ENCODE data around the gene MFSD2A. TPM values are rescaled to one million over a fixed set of nuclear protein-coding genes. Genes with fewer than 3 reads are reported as not detected.

The MFSD2A gene
- total and polyA plus RNA-seq, 9 of the 15 experiments (the other 6 are each of a cell fraction or from before 2014, with no cell fraction given), result 0.06 to 0.40 (median 0.15) TPM; not detected in 4

DNA sequence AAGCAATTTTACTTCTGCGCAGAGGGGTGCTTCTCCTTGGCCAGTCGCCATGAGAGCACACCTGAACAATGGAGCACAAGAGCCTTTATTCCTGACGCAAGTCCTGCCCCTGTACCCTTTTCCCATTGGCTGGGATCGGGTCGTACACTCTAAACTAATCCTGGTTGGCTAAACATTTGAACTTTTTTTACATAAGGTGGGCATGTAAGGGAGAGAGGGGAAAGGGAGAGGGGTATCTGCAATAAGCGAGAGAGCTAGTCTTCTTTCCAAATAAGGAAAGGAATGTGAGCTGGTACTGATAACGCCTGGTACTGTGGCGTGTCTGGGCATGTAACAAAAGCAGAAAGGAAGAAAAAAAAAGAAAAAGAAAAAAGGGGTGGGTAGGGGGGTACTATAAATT lies 21.8 kb downstream of the MFSD2A start:
- BruUV-seq (replicated peaks), result no TSS peak
- intact Hi-C loops (cut with micrococcal nuclease) (no loop called here), in situ Hi-C loops (cut with MboI) (no loop called here)
- ChIA-PET CTCF (ENCODE audit: low intra/inter-chr PET ratio) (no interaction called here), POLR2A (interaction anchor here (0.6 to 1.2 kb wide), 3 partner anchors 15 to 200 kb away, joined by 3 to 4 read pairs (median 3); no protein-coding TSS in a partner anchor)
- Histone ChIP-seq H3K4me3 (no peak overlapping the region), H3K36me3 (ENCODE audit: control insufficient read depth, insufficient read depth, low read length) (no peaks in the 10 kb centered on the region), H4K20me1 (replicated peaks; ENCODE audit: control insufficient read depth, insufficient read depth, low read length) (no peaks in the 10 kb centered on the region), H2AFZ (ENCODE audit: low read depth, low read length) (no peak overlapping the region; the same call in 1 of the 2 replicates), H3K9ac (ENCODE audit: insufficient read depth in 1 of 2, low read depth in 2 of 2, low read length in 2 of 2) (no peak overlapping the region), H3K4me1 (replicated peaks in 1 of 2; ENCODE audit: control insufficient read depth in 2 of 2, insufficient read depth in 2 of 2, low read length in 2 of 2) (peaks cover 0 to 6% of the 10 kb centered on the region in 2 experiments; a peak in 4 of 5 replicates), H3K27me3 (ENCODE audit: control insufficient read depth in 2 of 2, insufficient read depth in 2 of 2, low read length in 2 of 2) (no peaks in the 10 kb centered on the region), H3K27ac (ENCODE audit: extremely low read depth, low read depth, low read length) (no peak overlapping the region), H3K9me1 (ENCODE audit: control insufficient read depth, insufficient read depth, low read length) (no peaks in the 10 kb centered on the region), H3K4me2 (ENCODE audit: insufficient read depth, low read length) (no peak overlapping the region), H3K79me2 (ENCODE audit: control insufficient read depth, insufficient read depth, low read length) (no peaks in the 10 kb centered on the region), H3K9me3 (replicated peaks; ENCODE audit: control insufficient read depth, insufficient read depth, low read depth, low read length) (no peaks in the 10 kb centered on the region)
- DNase-seq (ENCODE audit: extremely low read depth in 1 of 4, low spot score in 3 of 4) (peak in 1 of 4 experiments; percentile 8), ATAC-seq (no peak), FAIRE-seq (peak; percentile 6)
- 12% methylated on average over 8 of the region's 8 CpGs for WGBS (ENCODE audit: insufficient coverage, low coverage, missing lambda C conversion rate)
- TF ChIP-seq SIX5 (IDR thresholded peaks at IDR 0.05; ENCODE audit: borderline replicate concordance in 1 of 2, insufficient read depth in 1 of 2, low read depth in 1 of 2, low read length in 2 of 2) (no peak), TEAD2 (tag; IDR thresholded peaks at IDR 0.05) (0 out of 2 replicates have a peak, but pooled peaks have one; percentile 5), HIVEP1 (CRISPR knock-in tag; IDR thresholded peaks at IDR 0.05) (no peak)

DNA sequence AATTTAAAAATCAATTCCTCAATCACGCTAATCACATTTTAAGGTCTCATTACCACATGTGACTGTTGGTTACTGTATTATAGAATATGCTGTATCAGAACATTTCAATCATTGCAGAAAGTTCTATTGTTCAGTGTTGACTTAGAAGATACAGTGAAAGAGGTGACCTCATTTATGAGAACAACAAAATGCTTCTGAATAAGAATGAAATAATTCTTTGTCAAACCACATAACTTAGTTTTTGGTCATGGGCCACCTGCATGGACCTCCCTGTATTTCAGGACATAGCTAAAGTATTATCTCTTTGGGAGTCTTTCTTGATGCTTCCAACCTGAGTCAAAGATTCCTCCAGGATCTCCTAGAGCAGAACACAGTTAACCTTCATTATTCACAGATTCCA lies 22.3 kb downstream of the MFSD2A start:
- BruUV-seq (replicated peaks), result no TSS peak
- Histone ChIP-seq H3K27me3 (ENCODE audit: control insufficient read depth in 2 of 2, insufficient read depth in 2 of 2, low read length in 2 of 2) (no peaks in the 10 kb centered on the region), H3K27ac (ENCODE audit: extremely low read depth, low read depth, low read length) (no peak overlapping the region), H3K79me2 (ENCODE audit: control insufficient read depth, insufficient read depth, low read length) (no peaks in the 10 kb centered on the region), H3K4me3 (no peak overlapping the region), H3K9ac (ENCODE audit: insufficient read depth in 1 of 2, low read depth in 2 of 2, low read length in 2 of 2) (no peak overlapping the region), H3K4me2 (ENCODE audit: insufficient read depth, low read length) (no peak overlapping the region), H3K4me1 (replicated peaks in 1 of 2; ENCODE audit: control insufficient read depth in 2 of 2, insufficient read depth in 2 of 2, low read length in 2 of 2) (peaks cover 3 to 8% of the 10 kb centered on the region in 2 experiments; a peak in 4 of 5 replicates), H2AFZ (ENCODE audit: low read depth, low read length) (no peak overlapping the region), H3K9me1 (ENCODE audit: control insufficient read depth, insufficient read depth, low read length) (no peaks in the 10 kb centered on the region), H4K20me1 (replicated peaks; ENCODE audit: control insufficient read depth, insufficient read depth, low read length) (no peaks in the 10 kb centered on the region), H3K36me3 (ENCODE audit: control insufficient read depth, insufficient read depth, low read length) (no peaks in the 10 kb centered on the region), H3K9me3 (replicated peaks; ENCODE audit: control insufficient read depth, insufficient read depth, low read depth, low read length) (no peaks in the 10 kb centered on the region)
- no peak for FAIRE-seq
- whole genome bisulfite sequencing (ENCODE audit: insufficient coverage, low coverage, missing lambda C conversion rate), result 53% methylated on average over 1 of the region's 1 CpG
- ChIA-PET POLR2A (interaction anchor here (0.6 to 1.2 kb wide), 5 partner anchors 11 to 200 kb away, joined by 3 to 4 read pairs (median 3); no protein-coding TSS in a partner anchor), CTCF (ENCODE audit: low intra/inter-chr PET ratio) (no interaction called here)
- DNase-seq (ENCODE audit: extremely low read depth in 1 of 4, low spot score in 3 of 4), result no peak
- in situ Hi-C loops (cut with MboI) (no loop called here), intact Hi-C loops (cut with micrococcal nuclease) (no loop called here)
- no peak for ATAC-seq
- no peak for TF ChIP-seq SMARCB1 (IDR thresholded peaks at IDR 0.05; ENCODE audit: insufficient read length, low read depth)
- TF ChIP-seq, protein P1, sequence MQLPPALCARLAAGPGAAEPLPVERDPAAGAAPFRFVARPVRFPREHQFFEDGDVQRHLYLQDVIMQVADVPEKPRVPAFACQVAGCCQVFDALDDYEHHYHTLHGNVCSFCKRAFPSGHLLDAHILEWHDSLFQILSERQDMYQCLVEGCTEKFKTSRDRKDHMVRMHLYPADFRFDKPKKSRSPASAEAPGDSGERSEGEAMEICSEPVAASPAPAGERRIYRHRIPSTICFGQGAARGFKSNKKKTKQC (CRISPR knock-in tag; IDR thresholded peaks at IDR 0.05), result no peak
- TF ChIP-seq NR2C1 (IDR thresholded peaks at IDR 0.05), result no peak
- no peak for TF ChIP-seq NR2C1 (tag; IDR thresholded peaks at IDR 0.05)
- no peak for TF ChIP-seq HNRNPH1 (optimal IDR thresholded peaks at IDR 0.05; ENCODE audit: low read depth, low read length)
- TF ChIP-seq, protein P2, sequence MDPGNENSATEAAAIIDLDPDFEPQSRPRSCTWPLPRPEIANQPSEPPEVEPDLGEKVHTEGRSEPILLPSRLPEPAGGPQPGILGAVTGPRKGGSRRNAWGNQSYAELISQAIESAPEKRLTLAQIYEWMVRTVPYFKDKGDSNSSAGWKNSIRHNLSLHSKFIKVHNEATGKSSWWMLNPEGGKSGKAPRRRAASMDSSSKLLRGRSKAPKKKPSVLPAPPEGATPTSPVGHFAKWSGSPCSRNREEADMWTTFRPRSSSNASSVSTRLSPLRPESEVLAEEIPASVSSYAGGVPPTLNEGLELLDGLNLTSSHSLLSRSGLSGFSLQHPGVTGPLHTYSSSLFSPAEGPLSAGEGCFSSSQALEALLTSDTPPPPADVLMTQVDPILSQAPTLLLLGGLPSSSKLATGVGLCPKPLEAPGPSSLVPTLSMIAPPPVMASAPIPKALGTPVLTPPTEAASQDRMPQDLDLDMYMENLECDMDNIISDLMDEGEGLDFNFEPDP (CRISPR knock-in tag; IDR thresholded peaks at IDR 0.05), result no peak
- TF ChIP-seq ZNF668 (CRISPR knock-in tag; IDR thresholded peaks at IDR 0.05), result no peak
- TF ChIP-seq, protein P3, sequence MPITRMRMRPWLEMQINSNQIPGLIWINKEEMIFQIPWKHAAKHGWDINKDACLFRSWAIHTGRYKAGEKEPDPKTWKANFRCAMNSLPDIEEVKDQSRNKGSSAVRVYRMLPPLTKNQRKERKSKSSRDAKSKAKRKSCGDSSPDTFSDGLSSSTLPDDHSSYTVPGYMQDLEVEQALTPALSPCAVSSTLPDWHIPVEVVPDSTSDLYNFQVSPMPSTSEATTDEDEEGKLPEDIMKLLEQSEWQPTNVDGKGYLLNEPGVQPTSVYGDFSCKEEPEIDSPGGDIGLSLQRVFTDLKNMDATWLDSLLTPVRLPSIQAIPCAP (CRISPR knock-in tag; IDR thresholded peaks at IDR 0.05; ENCODE audit: borderline replicate concordance), result no peak
- TF ChIP-seq, protein P4, sequence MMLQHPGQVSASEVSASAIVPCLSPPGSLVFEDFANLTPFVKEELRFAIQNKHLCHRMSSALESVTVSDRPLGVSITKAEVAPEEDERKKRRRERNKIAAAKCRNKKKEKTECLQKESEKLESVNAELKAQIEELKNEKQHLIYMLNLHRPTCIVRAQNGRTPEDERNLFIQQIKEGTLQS (IDR thresholded peaks at IDR 0.05), result peak; percentile 27; the same call in 1 of the 2 replicates
- TF ChIP-seq, protein P4 (CRISPR knock-in tag; conservative IDR thresholded peaks at IDR 0.05), result no peak

Measured in K562 (cell line).